AG08395 (cell line): Measurements from ENCODE around the gene ARAP1.
A peak's percentile ranks its signal among the peaks of the same experiment; 100 is the strongest.

Source experiments
- DNase-seq: peaks from one replicate; pipeline ENCODE4 v3.0.0; 2012; ENCODE audit warnings: mixed read lengths, low spot score

The ARAP1 gene

DNA sequence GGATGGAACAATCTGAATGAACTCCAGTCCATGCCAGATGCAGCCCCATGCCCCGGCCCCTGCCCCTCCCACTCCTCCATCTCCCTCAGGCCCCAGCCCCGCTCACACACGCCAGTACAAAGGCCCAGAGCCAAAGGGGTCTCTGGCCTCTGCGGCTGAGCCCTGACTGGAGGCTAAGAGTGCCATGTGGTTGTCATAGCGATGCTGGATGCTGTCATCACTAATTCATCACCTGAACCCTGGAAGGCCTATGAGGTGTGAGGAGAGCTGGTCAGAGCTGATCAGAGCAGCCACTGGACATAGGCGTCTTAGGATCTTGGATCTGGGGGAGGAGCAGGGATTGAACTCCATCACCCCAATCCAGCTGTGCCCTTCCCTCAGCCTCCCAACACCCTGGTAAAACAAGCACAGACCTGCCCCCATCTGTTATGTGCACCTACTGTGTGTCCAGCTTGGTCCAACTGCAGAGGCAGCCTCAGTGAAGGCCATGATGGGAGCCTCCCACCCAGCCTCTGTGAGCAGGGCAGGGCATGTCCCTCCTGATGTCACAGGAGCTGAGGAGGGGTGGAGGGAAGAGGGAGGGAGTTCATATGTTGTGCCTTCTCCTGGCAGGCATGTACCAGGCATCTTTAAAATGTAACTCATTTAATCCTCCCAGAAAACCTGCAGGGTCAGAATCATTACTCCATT is 94.7 kb downstream of the ARAP1 start:
- no peak for DNase-seq

DNA sequence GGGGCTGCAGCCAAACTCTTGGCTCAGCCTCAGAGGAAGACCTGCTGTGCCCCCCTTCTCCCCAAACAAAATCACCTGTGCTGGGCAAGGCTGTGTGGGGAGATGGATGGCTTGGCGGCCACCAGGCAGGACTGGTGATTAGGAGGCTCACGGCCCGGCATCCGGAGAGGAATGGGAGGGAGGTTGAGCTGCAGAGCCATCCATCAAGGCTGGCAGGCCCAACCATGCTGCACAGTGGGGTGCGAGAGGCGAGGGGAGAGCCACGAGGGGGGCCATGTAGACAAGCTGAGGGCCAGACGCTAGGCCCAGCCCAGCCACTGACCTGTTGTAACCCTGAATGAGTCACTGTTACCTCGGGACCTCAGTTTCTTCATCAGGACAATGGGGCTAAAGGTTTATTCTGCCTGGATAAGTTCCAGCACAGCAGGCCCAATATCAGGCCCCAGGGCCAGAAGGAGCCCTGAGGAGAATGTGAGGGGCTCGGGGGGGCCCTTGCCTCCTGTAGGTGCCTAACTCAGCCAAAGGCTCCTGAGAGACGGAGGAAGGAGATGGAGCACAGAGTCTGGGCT is 96.2 kb downstream of the ARAP1 start:
- no peak for DNase-seq

GRCh38 chr11:72655014-72655413 is 97.2 kb downstream of the ARAP1 start:
- DNase-seq: no peak

- no peak for DNase-seq
Observed at GRCh38 chr11:72653649-72654048, 98.6 kb downstream of the ARAP1 start.

- no peak for DNase-seq
Observed at GRCh38 chr11:72652873-72653630, 99.2 kb downstream of the ARAP1 start.

DNA sequence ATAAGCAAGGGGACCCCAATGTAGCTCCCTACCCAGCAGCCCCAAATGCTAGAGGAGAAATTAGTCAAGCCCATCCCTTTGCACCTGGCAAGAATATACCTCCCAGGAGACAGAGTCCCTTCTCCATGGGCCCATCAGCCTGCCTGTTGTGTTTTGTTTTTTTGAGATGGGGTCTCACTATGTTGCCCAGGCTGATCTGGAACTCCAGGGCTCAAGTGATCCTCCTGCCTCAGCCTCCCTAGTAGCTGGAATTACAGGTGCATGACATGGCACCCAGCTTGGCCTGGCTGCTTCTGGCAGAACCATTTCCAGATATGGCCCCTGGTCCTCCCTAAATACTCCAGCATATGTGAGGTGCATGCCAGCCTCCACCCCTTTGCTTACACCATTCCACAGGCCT is 100.1 kb downstream of the ARAP1 start:
- no peak for DNase-seq

DNA sequence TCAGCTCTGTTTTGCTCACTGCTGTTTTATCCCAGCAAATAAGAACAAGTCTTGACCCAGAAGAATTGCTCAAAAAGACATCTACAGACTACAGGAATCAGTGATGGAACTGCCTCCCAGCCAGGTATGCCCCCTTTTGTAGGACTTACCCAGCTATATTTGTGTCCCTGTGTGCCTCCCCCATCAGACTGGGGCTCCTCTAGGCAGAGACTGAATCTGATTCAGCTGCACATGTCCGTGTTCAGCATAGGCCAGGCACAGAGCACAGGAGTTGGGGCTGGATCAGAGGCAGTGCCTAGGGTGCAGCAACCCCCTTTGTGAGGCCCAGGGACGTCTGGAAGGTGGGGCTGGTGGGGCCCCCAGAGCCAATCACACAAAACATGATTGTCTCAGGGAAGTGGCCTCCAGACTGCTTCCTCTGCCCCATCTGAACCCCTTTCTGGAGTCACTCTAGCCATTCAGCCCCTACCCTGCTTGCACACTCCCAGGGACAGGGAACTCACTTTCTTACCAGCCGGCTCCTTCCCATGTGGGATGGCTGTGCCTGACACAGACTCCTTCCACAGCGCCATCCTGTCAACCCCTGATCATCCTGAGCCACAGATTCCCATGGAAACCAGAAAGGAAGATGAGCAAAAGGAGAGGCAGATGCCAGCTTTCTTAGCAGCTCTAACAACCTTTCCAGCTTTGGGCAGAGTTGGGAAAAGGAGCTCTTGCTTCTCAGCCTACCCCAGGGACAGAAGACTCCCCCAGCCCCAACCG is 102.8 kb downstream of the ARAP1 start:
- no peak for DNase-seq

DNA sequence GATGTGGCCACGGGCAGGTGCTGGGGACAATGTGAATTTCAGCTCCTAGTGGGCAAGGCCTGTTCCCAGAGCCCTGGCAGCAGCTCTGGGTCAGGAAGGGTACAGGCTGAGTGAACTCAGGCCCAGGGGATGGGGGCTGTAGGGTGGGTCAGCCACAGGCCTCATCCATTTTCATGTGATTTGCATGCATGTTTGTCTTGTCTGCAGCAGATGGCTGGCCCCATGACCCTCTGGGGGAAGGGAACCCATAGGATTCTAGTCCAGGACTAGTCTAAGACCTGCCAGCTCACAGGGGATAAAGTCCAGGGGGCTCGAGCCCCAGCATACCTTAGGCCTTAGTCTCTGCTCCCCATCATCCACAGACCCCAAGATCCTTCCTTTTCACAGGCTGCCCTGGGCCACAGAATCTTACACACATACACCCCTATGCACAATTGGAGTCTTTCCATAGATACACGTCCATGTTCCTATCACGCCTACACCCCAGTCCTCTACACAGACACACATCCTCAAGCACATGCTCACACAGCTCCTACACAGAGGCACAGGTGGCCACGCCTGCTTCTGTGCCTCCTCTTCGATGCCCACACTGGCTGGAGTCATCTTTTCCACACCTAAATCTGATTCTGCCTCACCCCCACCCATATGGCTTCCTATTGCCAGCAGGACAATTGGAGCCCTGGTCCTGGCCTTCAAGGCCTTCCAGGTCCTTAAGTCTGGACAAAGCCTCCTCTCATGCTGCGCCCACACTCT is 103.6 kb downstream of the ARAP1 start:
- DNase-seq: no peak

GRCh38 chr11:72647882-72648281 is 104.3 kb downstream of the ARAP1 start:
- no peak for DNase-seq

- no peak for DNase-seq
Observed at GRCh38 chr11:72646472-72646871, 105.7 kb downstream of the ARAP1 start.

- no peak for DNase-seq
Observed at GRCh38 chr11:72646024-72646423, 106.2 kb downstream of the ARAP1 start.

- peak; percentile 42 for DNase-seq
Observed at GRCh38 chr11:72643547-72643946, 108.7 kb downstream of the ARAP1 start.

DNA sequence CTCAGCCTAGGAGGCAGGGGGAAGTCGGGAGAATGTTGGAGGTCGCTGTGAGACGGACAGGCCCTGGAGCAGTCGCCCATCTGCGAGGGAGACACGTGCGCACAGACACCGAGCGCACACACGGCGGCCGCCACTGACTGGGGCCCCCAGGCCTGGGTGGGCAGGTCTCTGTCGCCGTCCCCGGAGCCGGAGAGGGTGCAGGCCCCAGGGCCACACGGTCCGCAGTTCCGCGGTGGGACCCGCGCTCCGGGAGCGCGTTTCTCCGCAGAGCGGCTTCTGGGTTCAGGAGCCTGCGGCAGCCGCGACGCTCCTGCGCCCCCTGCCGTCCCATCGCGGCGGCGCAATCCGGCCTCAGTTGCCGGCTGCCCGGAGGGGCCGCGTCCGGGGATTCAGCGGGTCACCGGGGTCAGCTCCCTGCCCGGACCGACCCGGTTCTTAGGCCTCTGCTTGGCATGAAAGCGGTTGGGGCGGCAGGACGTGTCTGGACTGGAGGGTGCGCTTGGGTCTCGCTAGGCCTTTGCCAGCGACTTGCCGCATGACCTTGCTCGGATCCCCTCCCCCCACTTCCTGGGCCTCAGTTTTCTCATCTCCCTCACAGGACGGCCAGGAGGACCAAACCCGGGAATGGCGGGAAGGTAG is 109.2 kb downstream of the ARAP1 start:
- peak; percentile 80 for DNase-seq

DNA sequence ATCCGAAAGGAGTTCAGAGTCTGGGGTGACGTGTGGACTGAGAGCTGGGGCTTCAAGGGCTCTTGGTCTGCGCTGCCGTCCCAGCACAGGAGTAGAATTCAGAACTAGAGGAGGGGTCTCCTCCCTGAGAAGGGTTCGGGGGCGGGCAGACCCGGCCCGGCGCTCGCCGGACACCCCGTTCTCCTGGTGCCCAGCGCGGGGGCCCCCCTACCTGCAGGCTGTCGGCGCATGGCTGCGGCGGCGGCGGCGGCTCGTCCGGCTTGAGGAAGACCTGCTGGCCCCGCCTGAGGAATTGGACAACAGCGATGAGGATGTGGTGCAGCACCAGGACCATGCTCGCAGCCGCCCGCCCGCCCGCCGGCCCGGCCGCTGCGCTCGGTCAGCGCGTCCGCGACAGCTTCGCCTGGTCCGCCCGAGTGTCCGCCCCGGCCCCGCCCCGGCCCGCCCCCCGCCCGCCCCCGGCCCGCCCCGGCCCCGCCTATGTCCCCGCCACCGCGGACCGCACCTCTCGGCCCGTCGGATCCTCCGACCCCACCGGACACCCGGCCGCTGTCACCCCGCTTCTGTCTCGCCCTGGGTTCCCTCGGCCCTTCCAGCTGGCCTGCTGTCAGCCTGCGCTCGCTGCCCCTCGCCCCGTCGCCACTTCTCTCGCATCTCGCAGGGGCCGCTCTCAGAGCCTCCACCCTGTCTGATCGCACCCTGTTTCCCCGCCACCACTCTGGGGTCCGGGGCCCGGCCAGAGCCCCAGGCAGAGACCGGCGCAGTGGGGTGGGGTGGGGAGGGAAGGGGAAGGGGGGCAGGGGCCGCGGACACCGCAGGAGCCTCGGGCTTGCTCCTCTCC is 109.9 kb downstream of the ARAP1 start:
- DNase-seq: peak; percentile 64

DNA sequence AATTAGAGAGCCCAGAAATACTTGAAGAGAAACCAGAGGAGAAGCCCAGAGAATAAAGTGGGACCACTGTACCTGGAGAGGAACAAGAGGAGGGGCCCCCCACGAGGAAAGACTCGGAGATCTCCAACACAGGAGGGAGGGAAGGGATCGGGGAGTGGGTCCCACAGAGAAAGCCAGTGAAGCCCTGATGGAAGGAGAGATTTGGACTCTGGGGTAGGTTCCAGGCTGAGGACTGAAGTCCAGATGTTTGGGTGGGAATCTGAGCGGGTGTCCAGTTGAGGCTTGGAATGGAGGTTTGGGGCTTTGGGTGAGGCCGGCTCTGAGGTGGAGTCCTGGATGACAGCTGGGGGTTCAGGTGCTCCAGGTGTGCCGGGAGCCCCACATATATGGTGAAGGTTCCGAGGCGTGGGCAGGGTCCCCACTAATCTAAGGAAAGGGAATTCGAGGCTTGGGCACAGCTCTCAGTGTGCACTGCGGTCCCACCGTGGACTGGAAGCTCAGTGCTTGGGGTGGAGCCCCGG is 110.6 kb downstream of the ARAP1 start:
- no peak for DNase-seq

GRCh38 chr11:72639502-72640375 is 112.5 kb downstream of the ARAP1 start:
- DNase-seq: no peak

- no peak for DNase-seq
Observed at GRCh38 chr11:72637926-72638325, 114.3 kb downstream of the ARAP1 start.

DNA sequence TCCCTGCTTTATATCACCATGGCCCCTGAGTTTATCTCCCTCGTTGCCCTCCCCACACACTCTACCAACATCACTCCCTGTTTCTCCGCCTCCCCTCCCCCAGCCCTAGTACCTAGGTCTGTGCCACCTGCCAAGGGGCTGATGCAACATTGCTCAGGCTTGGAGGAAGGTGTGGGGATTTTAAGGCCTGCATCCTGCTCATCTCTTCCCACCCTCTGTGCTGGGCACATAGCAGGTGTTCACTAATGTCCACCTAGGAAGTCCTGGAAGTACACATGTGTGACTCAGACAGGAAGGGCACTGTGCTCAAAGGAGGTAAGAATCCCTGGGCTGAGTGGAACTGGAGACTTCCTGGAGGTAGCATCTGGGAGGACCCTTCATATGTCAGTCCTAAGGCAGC is 115.0 kb downstream of the ARAP1 start:
- DNase-seq: no peak

DNA sequence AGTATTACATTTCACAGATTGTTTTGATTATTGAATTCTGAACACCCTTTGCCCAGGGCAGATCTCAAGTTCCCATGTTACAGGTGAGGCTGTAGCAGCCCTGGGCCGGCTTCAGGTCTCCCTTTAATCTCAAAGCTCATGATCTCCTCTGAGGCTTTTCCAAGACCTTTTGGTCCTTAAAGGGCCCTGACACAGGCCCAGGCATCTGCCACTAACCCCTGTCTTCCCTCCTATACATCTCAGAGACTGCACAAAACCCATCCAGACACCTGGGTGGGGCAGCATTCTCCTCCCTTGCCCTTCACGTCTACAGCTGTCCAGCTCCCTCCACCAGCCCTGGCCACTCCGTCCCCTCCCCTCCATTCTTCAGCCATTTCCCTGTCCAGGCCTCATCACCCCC is 115.8 kb downstream of the ARAP1 start:
- no peak for DNase-seq
